22Rv1 (cell line): Measurements from ENCODE around the gene TLR4.

Source experiments
- H3K27ac ChIP-seq: fragments of 450-650 bp; 2 replicates; pipeline ENCODE4 v1.5.1; 2017
- CTCF ChIP-seq: fragments of 450-650 bp; IDR thresholded peaks from 2 replicates; pipeline ENCODE4 v1.5.1; 2017; ENCODE audit warnings: mild to moderate bottlenecking
- ZFX ChIP-seq: fragments of 450-650 bp; IDR thresholded peaks from 2 replicates; pipeline ENCODE4 v1.6.1; 2017; ENCODE audit warnings: antibody characterized with exemption, borderline replicate concordance

TLR4 gene

DNA sequence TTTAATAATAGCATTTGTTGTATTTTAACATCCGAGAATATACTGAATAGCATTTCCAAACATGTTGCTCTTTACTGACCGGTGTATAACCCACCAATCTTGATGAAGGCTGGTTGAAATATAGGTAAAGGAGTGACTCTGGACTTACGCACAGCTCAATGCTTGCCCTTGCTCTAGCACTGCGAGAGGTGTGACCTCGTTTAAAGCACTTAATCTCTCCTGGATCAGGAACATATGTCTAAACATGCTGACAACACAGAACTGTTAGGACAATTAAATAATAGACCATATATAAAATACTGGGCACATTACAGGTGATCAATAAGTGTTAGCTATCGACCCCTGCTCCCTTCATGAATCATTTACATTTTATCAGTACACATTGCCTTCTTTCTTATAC is 28.3 kb downstream of the TLR4 start:
- H3K27ac ChIP-seq = no peak overlapping the region
- no peak for TF ChIP-seq ZFX
- no peak for TF ChIP-seq CTCF

DNA sequence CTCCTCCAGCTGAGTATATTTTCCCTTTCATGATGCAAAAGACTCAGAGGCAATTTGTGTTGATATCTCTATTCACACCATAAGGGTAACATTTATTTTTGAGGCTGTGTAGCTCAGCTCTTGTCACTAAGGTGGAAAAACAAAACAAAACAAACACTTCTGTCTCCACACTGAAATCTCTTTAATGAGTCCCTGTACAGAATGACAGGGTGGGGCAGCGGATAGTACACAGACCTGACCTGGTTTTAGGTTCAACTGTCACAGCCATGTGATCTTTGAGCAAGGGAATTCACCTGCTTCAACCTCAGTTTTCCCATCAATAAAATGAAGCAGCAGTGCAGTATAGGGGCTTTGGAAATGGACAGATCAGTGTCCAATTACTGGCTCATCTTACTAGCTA is 29.3 kb downstream of the TLR4 start:
- TF ChIP-seq CTCF (no peak), ZFX (no peak)

DNA sequence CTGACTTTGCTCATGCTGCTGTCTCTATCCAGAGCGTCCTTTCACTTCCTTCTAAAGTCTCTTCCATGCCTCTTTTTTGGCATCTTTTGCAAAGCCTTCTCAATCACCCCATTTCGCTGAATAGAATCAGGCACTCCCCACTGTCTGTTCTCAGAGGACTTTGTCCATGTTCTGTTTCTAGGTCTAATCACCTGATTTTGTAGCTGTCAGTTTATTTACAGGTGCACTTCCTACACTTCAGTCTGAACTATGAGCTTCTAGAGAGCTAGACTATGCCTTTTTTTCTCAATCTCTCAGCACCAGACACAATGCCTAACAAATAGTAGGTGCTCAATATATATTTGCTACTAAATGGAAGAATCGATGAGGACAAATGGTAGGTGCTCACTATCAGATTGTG is 29.9 kb downstream of the TLR4 start:
- no peak overlapping the region for H3K27ac ChIP-seq
- TF ChIP-seq CTCF (no peak), ZFX (no peak)

More for the DNA sequence above, 29.3 kb downstream of the TLR4 start:
- no peak overlapping the region for H3K27ac ChIP-seq

GRCh38 chr9:117734523-117735314 is 30.5 kb downstream of the TLR4 start:
- no peak overlapping the region for H3K27ac ChIP-seq
- TF ChIP-seq CTCF = no peak
- no peak for TF ChIP-seq ZFX

DNA sequence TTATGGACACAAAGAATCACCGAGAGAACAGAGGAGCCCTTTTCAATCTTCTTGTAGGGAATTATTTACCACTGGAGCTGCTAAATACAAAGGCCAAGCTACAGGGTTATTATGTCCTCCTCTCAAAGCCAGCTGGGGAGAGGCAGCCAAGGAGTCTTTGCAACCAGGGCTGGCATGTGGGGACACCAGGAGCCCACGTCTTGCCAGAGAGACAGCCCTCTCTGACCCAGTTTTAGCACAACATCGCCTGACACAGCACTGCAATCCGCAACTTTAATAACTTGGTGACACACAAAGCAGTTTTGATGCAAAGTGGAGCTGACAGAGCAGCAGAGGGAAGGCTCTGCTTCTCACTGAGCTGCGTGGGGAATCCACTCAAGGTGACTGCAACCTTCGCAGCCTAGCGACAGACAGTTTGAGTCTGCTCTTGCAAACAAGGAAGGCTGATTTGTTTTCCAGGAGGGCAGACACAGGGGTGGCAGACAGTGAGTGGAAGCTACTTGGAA is 33.6 kb downstream of the TLR4 start:
- no peak overlapping the region for H3K27ac ChIP-seq
- TF ChIP-seq ZFX (no peak), CTCF (no peak)

- no peak overlapping the region for H3K27ac ChIP-seq
- no peak for TF ChIP-seq ZFX
- no peak for TF ChIP-seq CTCF
These were observed 35.0 kb downstream of the TLR4 start for GRCh38 chr9:117739206-117739605.

GRCh38 chr9:117739624-117740347 is 35.6 kb downstream of the TLR4 start:
- H3K27ac ChIP-seq = no peak overlapping the region
- no peak for TF ChIP-seq ZFX
- TF ChIP-seq CTCF = no peak
